Stomach smooth muscle (tissue), 2 donors: ENCODE measurements around the gene GPS1.

Experiments
- H3K27ac ChIP-seq: one replicate; pipeline ENCODE4 v1.7.0; 2013; ENCODE audit warnings: mild to moderate bottlenecking, low read length, inconsistent platforms
- H3K27me3 ChIP-seq, 2 donors: one replicate each; pipeline ENCODE4 v1.7.0; 2013; ENCODE audit warnings: low read length in 2 of 2; ENCODE audit not compliant: insufficient read depth in 2 of 2, control insufficient read depth in 1 of 2
- H3K36me3 ChIP-seq, 2 donors: one replicate each; pipeline ENCODE4 v1.7.0; 2013; ENCODE audit warnings: low read length in 2 of 2; ENCODE audit not compliant: control insufficient read depth in 2 of 2, insufficient read depth in 2 of 2
- H3K4me1 ChIP-seq: one replicate; pipeline ENCODE4 v1.7.0; 2013; ENCODE audit warnings: low read length; ENCODE audit not compliant: control insufficient read depth, insufficient read depth
- H3K4me3 ChIP-seq, 2 donors: one replicate each; pipeline ENCODE4 v1.7.0; 2013; ENCODE audit warnings: low read length in 2 of 2
- H3K9ac ChIP-seq, 2 donors: one replicate each; pipeline ENCODE4 v1.7.0; 2013; ENCODE audit warnings: low read length in 2 of 2, mild to moderate bottlenecking in 1 of 2
- H3K9me3 ChIP-seq, 2 donors: one replicate each; pipeline ENCODE4 v1.7.0; 2013; ENCODE audit warnings: low read length in 2 of 2; ENCODE audit not compliant: control insufficient read depth in 2 of 2
- donor health status: healthy.
- donor health status: Pancreatic carcinoma.

GPS1 gene

GRCh38 chr17:82047914-82048570 lies 3.7 kb upstream of the GPS1 start:
- Histone ChIP-seq H3K4me3 (no peak overlapping the region), H3K36me3 (peaks cover 7 to 14% of the 10 kb centered on the region in 2 donors), H3K9ac (no peak overlapping the region), H3K9me3 (no peaks in the 10 kb centered on the region), H3K27ac (no peak overlapping the region), H3K4me1 (peaks cover 24% of the 10 kb centered on the region), H3K27me3 (no peaks in the 10 kb centered on the region)

- H3K4me1 ChIP-seq, result peaks cover 29% of the 10 kb centered on the region
- H3K9ac ChIP-seq, result no peak overlapping the region
- H3K36me3 ChIP-seq, result peaks cover 7 to 14% of the 10 kb centered on the region in 2 donors
Measured at GRCh38 chr17:82048571-82048971, 3.1 kb upstream of the GPS1 start.

GRCh38 chr17:82049106-82049505 lies 2.6 kb upstream of the GPS1 start:
- H3K27ac ChIP-seq, result no peak overlapping the region
- peaks cover 11 to 14% of the 10 kb centered on the region in 2 donors for H3K36me3 ChIP-seq
- H3K4me1 ChIP-seq, result peaks cover 33% of the 10 kb centered on the region
- no peaks in the 10 kb centered on the region for H3K9me3 ChIP-seq
- no peaks in the 10 kb centered on the region for H3K27me3 ChIP-seq
- H3K9ac ChIP-seq, result no peak overlapping the region
- H3K4me3 ChIP-seq, result no peak overlapping the region

More at GRCh38 chr17:82048571-82048971, 3.1 kb upstream of the GPS1 start:
- H3K4me3 ChIP-seq, result no peak overlapping the region
- H3K27me3 ChIP-seq, result no peaks in the 10 kb centered on the region
- H3K9me3 ChIP-seq, result no peaks in the 10 kb centered on the region
- no peak overlapping the region for H3K27ac ChIP-seq

- no peak overlapping the region for H3K27ac ChIP-seq
- H3K9me3 ChIP-seq, result no peaks in the 10 kb centered on the region
- no peak overlapping the region for H3K4me3 ChIP-seq
- H3K36me3 ChIP-seq, result peaks cover 13 to 14% of the 10 kb centered on the region in 2 donors
- H3K27me3 ChIP-seq, result no peaks in the 10 kb centered on the region
- H3K4me1 ChIP-seq, result peaks cover 33% of the 10 kb centered on the region
- no peak overlapping the region for H3K9ac ChIP-seq
Measured at GRCh38 chr17:82049521-82049971, 2.2 kb upstream of the GPS1 start.

- Histone ChIP-seq H3K4me3 (peak overlapping the region; percentile 66 to 89), H3K36me3 (peaks cover 19 to 20% of the 10 kb centered on the region in 2 donors), H3K4me1 (peaks cover 33% of the 10 kb centered on the region), H3K27me3 (no peaks in the 10 kb centered on the region), H3K27ac (no peak overlapping the region), H3K9ac (peak overlapping the region; percentile 61 to 76), H3K9me3 (no peaks in the 10 kb centered on the region)
Measured at GRCh38 chr17:82050152-82050760, 1.4 kb upstream of the GPS1 start.

GRCh38 chr17:82050761-82051641 lies 697 bp upstream of the GPS1 start:
- Histone ChIP-seq H3K4me1 (peaks cover 33% of the 10 kb centered on the region), H3K27ac (no peak overlapping the region), H3K9me3 (no peaks in the 10 kb centered on the region), H3K36me3 (peaks cover 19 to 25% of the 10 kb centered on the region in 2 donors), H3K9ac (peak overlapping the region; percentile 61 to 76), H3K4me3 (peak overlapping the region; percentile 66 to 89), H3K27me3 (no peaks in the 10 kb centered on the region)

- Histone ChIP-seq H3K4me3 (peak overlapping the region; percentile 88 to 89), H3K27ac (no peak overlapping the region), H3K4me1 (peaks cover 33% of the 10 kb centered on the region), H3K9me3 (no peaks in the 10 kb centered on the region), H3K27me3 (no peaks in the 10 kb centered on the region), H3K36me3 (peaks cover 20 to 27% of the 10 kb centered on the region in 2 donors), H3K9ac (peak overlapping the region; percentile 72 to 82)
Measured at GRCh38 chr17:82052638-82053059, 951 bp downstream of the GPS1 start.

- Histone ChIP-seq H3K27ac (no peak overlapping the region), H3K4me1 (peaks cover 33% of the 10 kb centered on the region), H3K4me3 (no peak overlapping the region), H3K27me3 (no peaks in the 10 kb centered on the region), H3K9me3 (no peaks in the 10 kb centered on the region), H3K36me3 (peaks cover 21 to 25% of the 10 kb centered on the region in 2 donors), H3K9ac (peak overlapping the region in 1 of 2 donors; percentile 82)
Measured at GRCh38 chr17:82053130-82053529, 1.4 kb downstream of the GPS1 start.

GRCh38 chr17:82053556-82054263 lies 2.0 kb downstream of the GPS1 start:
- no peak overlapping the region for H3K27ac ChIP-seq
- H3K27me3 ChIP-seq, result no peaks in the 10 kb centered on the region
- H3K9me3 ChIP-seq, result no peaks in the 10 kb centered on the region
- peaks cover 33% of the 10 kb centered on the region for H3K4me1 ChIP-seq
- H3K9ac ChIP-seq, result no peak overlapping the region
- H3K36me3 ChIP-seq, result peaks cover 21 to 27% of the 10 kb centered on the region in 2 donors
- no peak overlapping the region for H3K4me3 ChIP-seq

GRCh38 chr17:82054351-82055022 lies 2.8 kb downstream of the GPS1 start:
- H3K36me3 ChIP-seq, result peaks cover 21 to 24% of the 10 kb centered on the region in 2 donors
- H3K27ac ChIP-seq, result no peak overlapping the region
- no peaks in the 10 kb centered on the region for H3K27me3 ChIP-seq
- no peak overlapping the region for H3K9ac ChIP-seq
- no peaks in the 10 kb centered on the region for H3K9me3 ChIP-seq
- H3K4me1 ChIP-seq, result peaks cover 33% of the 10 kb centered on the region
- H3K4me3 ChIP-seq, result no peak overlapping the region
